Peyer's patch (tissue), 4 donors: Measurements from ENCODE around the gene RADX.

ENCODE experiments used
- POLR2A ChIP-seq, 2 donors: fragments of 450-650 bp; IDR thresholded peaks; one replicate each; pipeline ENCODE4 v1.5.1; 2017; ENCODE audit warnings: antibody characterized with exemption in 2 of 2, mild to moderate bottlenecking in 2 of 2, moderate library complexity in 2 of 2
- TF ChIP-seq, protein P1 (sequence below), 6 experiments: fragments of 450-650 bp in 4 of 6; fragments of 200-600 bp in 2 of 6; sonication (generic) in 1 of 6; IDR thresholded peaks; one replicate each; pipeline ENCODE4 v1.5.1; 2017 to 2019; ENCODE audit warnings: antibody characterized with exemption in 6 of 6, mild to moderate bottlenecking in 3 of 6, moderate library complexity in 1 of 6

DNA sequence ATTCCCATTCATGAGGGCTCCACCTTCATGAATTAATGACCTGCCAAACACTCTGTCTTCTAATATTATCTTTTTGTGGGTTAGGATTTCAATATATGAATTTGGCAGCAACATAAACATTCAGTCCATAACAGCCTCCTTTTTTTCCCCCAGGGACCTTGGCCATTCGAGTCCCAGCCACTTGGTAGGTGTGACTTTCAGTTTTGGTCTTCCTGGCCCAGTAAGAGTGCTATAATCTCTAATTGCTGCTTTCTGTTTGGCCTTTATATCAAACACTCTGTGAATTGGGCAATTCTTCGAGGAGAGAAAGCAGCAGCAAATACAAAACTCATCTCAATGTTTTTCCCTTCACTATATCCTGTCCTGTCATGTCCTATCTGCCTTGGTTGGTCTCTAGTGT, 12.4 kb upstream of the RADX start:
- TF ChIP-seq, protein P1, sequence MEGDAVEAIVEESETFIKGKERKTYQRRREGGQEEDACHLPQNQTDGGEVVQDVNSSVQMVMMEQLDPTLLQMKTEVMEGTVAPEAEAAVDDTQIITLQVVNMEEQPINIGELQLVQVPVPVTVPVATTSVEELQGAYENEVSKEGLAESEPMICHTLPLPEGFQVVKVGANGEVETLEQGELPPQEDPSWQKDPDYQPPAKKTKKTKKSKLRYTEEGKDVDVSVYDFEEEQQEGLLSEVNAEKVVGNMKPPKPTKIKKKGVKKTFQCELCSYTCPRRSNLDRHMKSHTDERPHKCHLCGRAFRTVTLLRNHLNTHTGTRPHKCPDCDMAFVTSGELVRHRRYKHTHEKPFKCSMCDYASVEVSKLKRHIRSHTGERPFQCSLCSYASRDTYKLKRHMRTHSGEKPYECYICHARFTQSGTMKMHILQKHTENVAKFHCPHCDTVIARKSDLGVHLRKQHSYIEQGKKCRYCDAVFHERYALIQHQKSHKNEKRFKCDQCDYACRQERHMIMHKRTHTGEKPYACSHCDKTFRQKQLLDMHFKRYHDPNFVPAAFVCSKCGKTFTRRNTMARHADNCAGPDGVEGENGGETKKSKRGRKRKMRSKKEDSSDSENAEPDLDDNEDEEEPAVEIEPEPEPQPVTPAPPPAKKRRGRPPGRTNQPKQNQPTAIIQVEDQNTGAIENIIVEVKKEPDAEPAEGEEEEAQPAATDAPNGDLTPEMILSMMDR (IDR thresholded peaks at IDR 0.05): no peak
- TF ChIP-seq POLR2A (IDR thresholded peaks at IDR 0.05): no peak
